ENCODE results near the gene CHRNB2.

- TF ChIP-seq CTCF (IDR thresholded peaks at IDR 0.05) (no peak), POLR2AphosphoS5 (IDR thresholded peaks at IDR 0.05; ENCODE audit: insufficient read depth in 1 of 2, low read depth in 1 of 2) (no peak)
These were observed 7.1 kb downstream of the CHRNB2 start for GRCh38 chr1:154574716-154575115.
